ENCODE data around the gene DOCK6.
A peak's percentile ranks its signal among the peaks of the same experiment; 100 is the strongest.

The DOCK6 gene

GRCh38 chr19:11244846-11245589 lies 17.3 kb downstream of the DOCK6 start:
- DNase-seq (ENCODE audit: low spot score): no peak

DNA sequence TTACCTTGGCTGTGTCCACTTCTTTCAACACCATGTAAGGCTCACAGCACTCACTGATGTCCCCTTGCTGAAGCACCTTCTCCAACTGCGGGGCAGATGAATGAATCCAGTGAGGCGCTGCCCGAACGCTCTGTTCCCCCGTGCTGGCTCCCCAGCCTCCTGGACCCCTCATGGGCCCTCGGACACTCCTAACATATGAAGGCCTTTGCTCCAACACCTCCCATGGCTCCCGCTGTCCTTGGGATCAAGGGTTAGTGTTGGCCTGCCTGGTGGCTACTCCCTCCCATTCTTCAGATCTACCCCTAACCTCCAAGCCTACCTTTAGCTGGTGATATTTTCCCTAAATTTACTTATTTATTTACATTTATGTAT lies 18.5 kb downstream of the DOCK6 start:
- DNase-seq (ENCODE audit: low spot score): no peak

- peak; percentile 87 for DNase-seq (ENCODE audit: low spot score)
These were observed 19.2 kb downstream of the DOCK6 start for GRCh38 chr19:11242864-11243797.

DNA sequence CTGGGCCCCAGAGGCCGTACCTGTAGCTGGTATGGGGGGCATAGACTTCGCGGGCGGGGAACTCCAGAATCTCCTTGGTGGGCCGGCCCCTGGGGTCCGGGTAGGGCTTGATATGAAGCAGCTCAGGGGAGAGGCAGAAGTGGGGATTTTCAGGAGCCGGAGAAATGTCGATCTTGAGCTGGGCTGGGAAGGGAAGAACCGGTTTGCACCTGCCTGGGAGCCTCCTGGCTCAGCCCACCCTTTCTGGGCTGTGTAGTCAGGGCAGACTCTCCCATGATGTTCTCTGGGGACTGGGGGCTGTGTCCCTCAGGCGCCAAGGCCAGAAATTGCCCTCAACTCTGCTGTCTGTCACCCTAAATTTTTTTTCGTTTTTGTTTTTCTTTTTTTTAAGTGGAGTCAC lies 20.3 kb downstream of the DOCK6 start:
- DNase-seq (ENCODE audit: low spot score): no peak

- DNase-seq (ENCODE audit: low spot score): no peak
These were observed 22.3 kb downstream of the DOCK6 start for GRCh38 chr19:11240008-11240444.

- DNase-seq (ENCODE audit: low spot score): peak; percentile 50
These were observed 22.8 kb downstream of the DOCK6 start, which contains the start of gene ANGPTL8 for GRCh38 chr19:11239377-11240000. Gene ANGPTL8, plus strand, starts transcription at chr19:11239619. Its CDS starts 19 bp downstream, at chr19:11239638.

DNA sequence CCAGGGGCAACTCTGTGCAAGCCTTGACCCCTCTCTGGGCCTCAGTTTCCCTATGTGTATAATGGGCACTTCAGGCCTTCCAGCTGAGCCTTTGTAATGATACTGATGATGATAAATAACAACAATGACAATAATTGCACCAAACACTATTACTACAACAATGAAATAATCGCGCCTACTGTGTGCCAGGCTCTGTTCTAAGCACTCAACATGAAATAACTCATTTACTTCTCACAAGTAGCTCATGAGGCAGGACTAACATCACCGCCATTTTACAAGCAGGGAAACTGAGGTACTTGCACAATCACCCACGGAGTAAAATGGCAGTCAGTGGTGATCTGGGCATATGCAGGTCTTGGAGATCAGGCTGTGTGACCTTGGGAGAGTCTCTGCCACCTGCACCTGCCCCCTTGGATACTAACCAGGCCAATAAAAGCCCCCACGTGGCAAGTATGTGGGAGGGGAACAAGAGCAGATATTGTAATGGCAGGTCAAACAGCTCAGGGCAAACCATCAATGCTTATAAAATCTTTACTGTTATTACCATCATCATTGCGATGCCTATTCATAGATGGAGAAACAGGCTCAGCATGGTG lies 23.4 kb downstream of the DOCK6 start:
- no peak for DNase-seq (ENCODE audit: low spot score)

GRCh38 chr19:11238041-11238440 lies 24.3 kb downstream of the DOCK6 start:
- no peak for DNase-seq (ENCODE audit: low spot score)

DNA sequence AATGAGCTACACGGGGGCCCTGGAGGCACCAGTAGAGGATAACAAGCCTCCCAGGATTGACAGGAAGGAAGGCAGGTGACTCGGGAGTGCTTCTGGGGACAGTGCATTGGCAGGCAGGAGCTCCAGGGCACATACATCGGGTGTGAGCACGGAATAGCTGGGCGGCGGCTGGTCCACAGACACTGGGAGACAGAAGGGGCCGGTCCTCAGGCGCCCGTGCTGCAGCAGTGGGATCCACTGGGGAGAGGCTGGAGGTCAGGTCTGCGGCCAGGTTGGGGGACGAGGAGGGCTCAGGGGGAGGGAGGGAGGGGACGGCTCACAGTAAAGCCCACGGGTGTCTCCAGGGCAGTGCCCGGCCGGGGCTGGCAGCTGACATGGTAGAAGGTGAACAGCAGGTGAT lies 25.0 kb downstream of the DOCK6 start:
- DNase-seq (ENCODE audit: low spot score): no peak

- no peak for DNase-seq (ENCODE audit: low spot score)
These were observed 25.7 kb downstream of the DOCK6 start for GRCh38 chr19:11236324-11237301.

- DNase-seq (ENCODE audit: low spot score): no peak
These were observed 27.7 kb downstream of the DOCK6 start for GRCh38 chr19:11234486-11235075.

DNA sequence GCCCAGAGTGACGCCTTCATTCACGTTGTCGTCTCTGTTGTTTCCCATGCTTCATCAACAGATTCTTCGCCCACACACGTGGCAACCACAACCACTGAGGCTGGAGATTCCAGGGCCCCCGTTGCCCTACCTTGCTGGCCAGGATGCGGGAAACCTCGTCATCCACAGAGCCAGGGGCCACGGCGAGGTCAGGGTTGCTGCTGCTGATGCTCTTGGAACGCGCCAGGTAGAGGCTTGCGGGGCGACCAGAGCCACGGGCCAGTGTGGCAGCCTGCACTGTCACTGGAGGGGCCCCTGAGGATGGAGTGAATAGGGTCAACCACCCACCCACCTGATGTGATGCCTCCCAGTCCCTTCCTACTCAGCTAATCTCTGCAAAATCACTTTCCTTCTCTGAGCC lies 29.3 kb downstream of the DOCK6 start:
- DNase-seq (ENCODE audit: low spot score): no peak

DNA sequence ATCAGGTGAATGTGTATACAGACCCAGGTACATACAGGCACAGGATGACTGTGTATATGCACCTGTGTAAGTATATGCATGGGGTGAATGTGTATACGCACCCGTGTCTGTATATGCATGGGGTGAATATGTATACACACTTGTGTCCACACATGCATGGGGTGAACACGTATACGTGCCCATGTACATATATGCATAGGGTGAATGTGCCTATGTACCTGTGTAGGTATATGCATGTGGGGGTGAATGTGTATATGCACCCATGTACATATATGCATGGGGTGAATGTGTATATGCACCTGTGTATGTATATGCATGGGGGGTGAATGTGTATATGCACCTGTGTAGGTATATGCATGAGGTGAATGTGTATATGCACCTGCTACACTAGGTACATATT lies 29.8 kb downstream of the DOCK6 start:
- no peak for DNase-seq (ENCODE audit: low spot score)

- no peak for DNase-seq (ENCODE audit: low spot score)
These were observed 31.5 kb downstream of the DOCK6 start for GRCh38 chr19:11230621-11231386.

GRCh38 chr19:11227195-11227886 lies 35.0 kb downstream of the DOCK6 start:
- DNase-seq (ENCODE audit: low spot score): no peak

DNA sequence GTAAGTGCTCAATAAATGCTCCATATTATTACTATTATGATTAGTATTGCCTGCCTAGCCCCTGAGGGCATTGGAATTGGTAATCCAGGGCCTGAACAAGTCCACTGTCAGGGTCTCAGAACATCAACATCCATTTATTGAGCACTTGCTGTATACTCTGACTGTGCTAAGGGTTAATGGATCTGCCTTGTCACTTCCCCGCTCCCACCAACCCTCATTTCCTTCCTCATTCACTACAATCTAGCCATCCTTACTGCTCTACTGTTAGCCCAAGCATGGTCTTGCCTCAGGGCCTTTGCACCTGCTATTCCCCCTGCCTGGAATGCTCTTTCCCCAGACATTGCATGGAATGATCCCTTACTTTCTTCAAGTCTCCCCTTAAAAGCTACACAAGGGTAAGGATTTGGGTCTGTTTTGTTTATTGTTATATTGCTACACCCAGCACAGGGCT lies 35.6 kb downstream of the DOCK6 start:
- DNase-seq (ENCODE audit: low spot score): no peak

DNA sequence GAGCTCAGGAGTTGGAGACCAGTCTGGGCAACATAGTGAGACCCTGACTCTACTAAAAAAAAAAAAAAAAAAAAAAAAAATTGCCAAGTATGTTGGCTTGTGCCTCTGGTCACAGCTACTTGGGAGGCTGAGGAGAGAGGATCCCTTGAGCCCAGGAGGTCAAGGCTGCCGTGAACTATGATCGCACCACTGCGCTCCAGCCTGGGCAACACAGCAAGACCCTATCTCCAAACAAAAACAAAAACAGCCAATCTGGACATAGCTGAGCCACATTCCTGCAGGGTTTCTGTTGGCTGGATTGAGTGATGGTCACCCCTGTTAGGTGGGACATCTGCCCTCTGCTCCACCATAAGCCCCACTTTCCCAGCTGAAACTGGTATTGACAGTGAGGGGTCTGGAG lies 36.5 kb downstream of the DOCK6 start:
- no peak for DNase-seq (ENCODE audit: low spot score)

DNA sequence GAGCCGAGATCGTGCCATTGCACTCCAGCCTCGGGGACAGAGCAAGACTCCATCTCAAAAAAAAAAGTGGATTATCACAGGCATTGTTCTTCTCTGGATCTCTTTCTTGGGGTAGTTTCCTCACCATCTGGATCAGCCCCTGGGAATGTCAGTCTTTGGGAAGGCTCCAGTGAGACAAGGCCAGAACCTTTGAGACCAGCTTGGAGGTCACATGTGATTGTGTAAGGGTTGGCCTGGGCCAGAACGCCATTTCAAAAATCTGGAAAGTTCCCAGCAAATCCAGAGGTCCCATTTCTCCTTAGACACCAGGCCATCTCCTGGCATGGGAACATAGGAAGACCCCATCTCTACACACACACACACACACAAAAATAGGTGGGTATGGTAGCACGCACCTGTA lies 37.2 kb downstream of the DOCK6 start:
- no peak for DNase-seq (ENCODE audit: low spot score)

- DNase-seq (ENCODE audit: low spot score): no peak
These were observed 37.9 kb downstream of the DOCK6 start for GRCh38 chr19:11224429-11224828.
